HepG2 (cell line): ENCODE measurements around the gene UGP2. TPM values are rescaled to one million over a fixed set of nuclear protein-coding genes. Genes with fewer than 3 reads are reported as not detected.

Experiments
- KAT8 ChIP-seq: IDR thresholded peaks from 2 replicates; pipeline ENCODE4 v1.6.1; 2016; ENCODE audit warnings: missing genetic modification reagents, missing compliant biosample characterization
- MYNN ChIP-seq: sonication (generic); formaldehyde crosslinking; IDR thresholded peaks from 2 replicates; pipeline ENCODE4 v1.4.0; 2020; ENCODE audit warnings: mild to moderate bottlenecking, low read depth, missing genetic modification reagents
- NFRKB ChIP-seq: fragments of 450-650 bp; IDR thresholded peaks from 2 replicates; pipeline ENCODE4 v1.6.1; 2017
- ONECUT2 ChIP-seq: sonication (generic); formaldehyde crosslinking; IDR thresholded peaks from 2 replicates; pipeline ENCODE4 v1.4.0; 2020; ENCODE audit warnings: missing genetic modification reagents
- PHF21A ChIP-seq: sonication (generic); formaldehyde crosslinking; IDR thresholded peaks from 2 replicates; pipeline ENCODE4 v1.5.0; 2020; ENCODE audit warnings: mild to moderate bottlenecking, missing genetic modification reagents
- SRSF1 ChIP-seq: fragments of 200-400 bp; formaldehyde crosslinking; optimal IDR thresholded peaks from 2 replicates; pipeline ENCODE3; 2017; ENCODE audit warnings: mild to moderate bottlenecking, low read depth, low read length, moderate library complexity
- TEAD2 ChIP-seq: sonication (generic); formaldehyde crosslinking; IDR thresholded peaks from 2 replicates; pipeline ENCODE4 v1.9.0; 2021; ENCODE audit warnings: missing genetic modification reagents
- ZNF282 ChIP-seq: fragments of 450-650 bp; IDR thresholded peaks from 2 replicates; pipeline ENCODE4 v1.6.1; 2018; ENCODE audit not compliant: partially characterized antibody
- ZNF343 ChIP-seq: sonication (generic); formaldehyde crosslinking; IDR thresholded peaks from 2 replicates; pipeline ENCODE4 v1.4.0; 2020; ENCODE audit warnings: mild to moderate bottlenecking, missing genetic modification reagents
- ZNF878 ChIP-seq: sonication (generic); formaldehyde crosslinking; IDR thresholded peaks from 2 replicates; pipeline ENCODE4 v1.8.1; 2023; ENCODE audit warnings: mild to moderate bottlenecking, missing genetic modification reagents, moderate library complexity
- ZNF879 ChIP-seq: sonication (generic); formaldehyde crosslinking; IDR thresholded peaks from 2 replicates; pipeline ENCODE4 v1.8.1; 2023; ENCODE audit warnings: missing genetic modification reagents
- polyA plus RNA-seq, 8 experiments: library from polyadenylated mRNA; depleted of rRNA in 3 of 8; stranded (reverse) in 7 of 8; unstranded in 1 of 8; fragments of >200 nt; fragmentation: Illumina TruSeq in 4 of 8; extraction: Trizol in 4 of 8; gene quantifications; 2 replicates each; pipeline versions ENCODE4 v1.2.1 to v1.2.3, GENCODE V29; 2011 to 2016; ENCODE audit warnings: low read depth in 4 of 8, missing spikeins in 1 of 8, mixed read lengths in 1 of 8; ENCODE audit not compliant: insufficient read depth in 1 of 8
- total RNA-seq, 5 experiments: library from RNA; depleted of rRNA; stranded (reverse); fragments of >200 nt; fragmentation: Illumina TruSeq; extraction: Trizol; gene quantifications; 2 replicates each; pipeline ENCODE4 v1.2.3, GENCODE V29; 2016; ENCODE audit warnings: low read depth in 1 of 5
- TF ChIP-seq, protein P1 (sequence below): sonication (generic); formaldehyde crosslinking; IDR thresholded peaks from 2 replicates; pipeline ENCODE4 v1.9.0; 2021; ENCODE audit warnings: mild to moderate bottlenecking, missing genetic modification reagents
- TF ChIP-seq, protein P2 (sequence below): sonication (generic); formaldehyde crosslinking; IDR thresholded peaks from 2 replicates; pipeline ENCODE4 v1.4.0; 2020; ENCODE audit warnings: mild to moderate bottlenecking, low read depth, missing genetic modification reagents
- TF ChIP-seq, protein P3 (sequence below): sonication (generic); formaldehyde crosslinking; IDR thresholded peaks from 2 replicates; pipeline ENCODE4 v1.4.0; 2020; ENCODE audit warnings: missing genetic modification reagents
- TF ChIP-seq, protein P4 (sequence below): sonication (generic); formaldehyde crosslinking; IDR thresholded peaks from 2 replicates; pipeline ENCODE4 v1.5.0; 2020; ENCODE audit warnings: mild to moderate bottlenecking, missing genetic modification reagents
- TF ChIP-seq, protein P5 (sequence below): sonication (generic); formaldehyde crosslinking; IDR thresholded peaks from 2 replicates; pipeline ENCODE4 v1.8.1; 2023; ENCODE audit warnings: mild to moderate bottlenecking, moderate library complexity, missing genetic modification reagents

UGP2 gene
- total and polyA plus RNA-seq, 2 of the 13 experiments (the other 11 are each of a cell fraction or from before 2014, with no cell fraction given), result 96.0 to 134 TPM

DNA sequence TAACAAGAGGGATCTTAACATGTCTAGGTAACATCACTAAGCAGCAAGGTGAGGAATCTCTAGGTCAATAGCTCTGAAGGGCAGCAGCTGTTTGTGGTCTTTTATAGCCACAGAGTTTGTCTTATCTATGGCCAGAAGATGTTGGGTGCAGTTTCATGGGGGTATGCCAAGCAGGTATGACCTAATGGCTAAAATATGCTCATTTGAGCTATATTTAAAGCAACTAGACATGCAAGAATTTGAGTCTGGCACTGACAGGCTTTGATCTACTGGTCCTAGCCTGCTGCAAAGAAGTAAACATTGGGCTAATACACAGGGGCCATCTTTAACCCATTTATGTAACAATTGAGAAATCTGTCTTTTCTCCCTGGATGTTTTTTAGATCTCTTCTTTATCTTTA, 13.9 kb upstream of the UGP2 start (continued):
- TF ChIP-seq, protein P1, sequence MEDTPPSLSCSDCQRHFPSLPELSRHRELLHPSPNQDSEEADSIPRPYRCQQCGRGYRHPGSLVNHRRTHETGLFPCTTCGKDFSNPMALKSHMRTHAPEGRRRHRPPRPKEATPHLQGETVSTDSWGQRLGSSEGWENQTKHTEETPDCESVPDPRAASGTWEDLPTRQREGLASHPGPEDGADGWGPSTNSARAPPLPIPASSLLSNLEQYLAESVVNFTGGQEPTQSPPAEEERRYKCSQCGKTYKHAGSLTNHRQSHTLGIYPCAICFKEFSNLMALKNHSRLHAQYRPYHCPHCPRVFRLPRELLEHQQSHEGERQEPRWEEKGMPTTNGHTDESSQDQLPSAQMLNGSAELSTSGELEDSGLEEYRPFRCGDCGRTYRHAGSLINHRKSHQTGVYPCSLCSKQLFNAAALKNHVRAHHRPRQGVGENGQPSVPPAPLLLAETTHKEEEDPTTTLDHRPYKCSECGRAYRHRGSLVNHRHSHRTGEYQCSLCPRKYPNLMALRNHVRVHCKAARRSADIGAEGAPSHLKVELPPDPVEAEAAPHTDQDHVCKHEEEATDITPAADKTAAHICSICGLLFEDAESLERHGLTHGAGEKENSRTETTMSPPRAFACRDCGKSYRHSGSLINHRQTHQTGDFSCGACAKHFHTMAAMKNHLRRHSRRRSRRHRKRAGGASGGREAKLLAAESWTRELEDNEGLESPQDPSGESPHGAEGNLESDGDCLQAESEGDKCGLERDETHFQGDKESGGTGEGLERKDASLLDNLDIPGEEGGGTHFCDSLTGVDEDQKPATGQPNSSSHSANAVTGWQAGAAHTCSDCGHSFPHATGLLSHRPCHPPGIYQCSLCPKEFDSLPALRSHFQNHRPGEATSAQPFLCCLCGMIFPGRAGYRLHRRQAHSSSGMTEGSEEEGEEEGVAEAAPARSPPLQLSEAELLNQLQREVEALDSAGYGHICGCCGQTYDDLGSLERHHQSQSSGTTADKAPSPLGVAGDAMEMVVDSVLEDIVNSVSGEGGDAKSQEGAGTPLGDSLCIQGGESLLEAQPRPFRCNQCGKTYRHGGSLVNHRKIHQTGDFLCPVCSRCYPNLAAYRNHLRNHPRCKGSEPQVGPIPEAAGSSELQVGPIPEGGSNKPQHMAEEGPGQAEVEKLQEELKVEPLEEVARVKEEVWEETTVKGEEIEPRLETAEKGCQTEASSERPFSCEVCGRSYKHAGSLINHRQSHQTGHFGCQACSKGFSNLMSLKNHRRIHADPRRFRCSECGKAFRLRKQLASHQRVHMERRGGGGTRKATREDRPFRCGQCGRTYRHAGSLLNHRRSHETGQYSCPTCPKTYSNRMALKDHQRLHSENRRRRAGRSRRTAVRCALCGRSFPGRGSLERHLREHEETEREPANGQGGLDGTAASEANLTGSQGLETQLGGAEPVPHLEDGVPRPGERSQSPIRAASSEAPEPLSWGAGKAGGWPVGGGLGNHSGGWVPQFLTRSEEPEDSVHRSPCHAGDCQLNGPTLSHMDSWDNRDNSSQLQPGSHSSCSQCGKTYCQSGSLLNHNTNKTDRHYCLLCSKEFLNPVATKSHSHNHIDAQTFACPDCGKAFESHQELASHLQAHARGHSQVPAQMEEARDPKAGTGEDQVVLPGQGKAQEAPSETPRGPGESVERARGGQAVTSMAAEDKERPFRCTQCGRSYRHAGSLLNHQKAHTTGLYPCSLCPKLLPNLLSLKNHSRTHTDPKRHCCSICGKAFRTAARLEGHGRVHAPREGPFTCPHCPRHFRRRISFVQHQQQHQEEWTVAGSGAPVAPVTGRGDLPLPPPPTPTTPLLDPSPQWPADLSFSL, result no peak
- no peak for TF ChIP-seq ZNF879 (CRISPR knock-in tag)
- TF ChIP-seq PHF21A (CRISPR knock-in tag), result peak; percentile 76; the same call in 1 of the 2 replicates
- TF ChIP-seq ZNF343 (CRISPR knock-in tag), result no peak
- TF ChIP-seq, protein P2, sequence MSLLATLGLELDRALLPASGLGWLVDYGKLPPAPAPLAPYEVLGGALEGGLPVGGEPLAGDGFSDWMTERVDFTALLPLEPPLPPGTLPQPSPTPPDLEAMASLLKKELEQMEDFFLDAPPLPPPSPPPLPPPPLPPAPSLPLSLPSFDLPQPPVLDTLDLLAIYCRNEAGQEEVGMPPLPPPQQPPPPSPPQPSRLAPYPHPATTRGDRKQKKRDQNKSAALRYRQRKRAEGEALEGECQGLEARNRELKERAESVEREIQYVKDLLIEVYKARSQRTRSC, result no peak
- TF ChIP-seq NFRKB, result no peak
- TF ChIP-seq, protein P3, sequence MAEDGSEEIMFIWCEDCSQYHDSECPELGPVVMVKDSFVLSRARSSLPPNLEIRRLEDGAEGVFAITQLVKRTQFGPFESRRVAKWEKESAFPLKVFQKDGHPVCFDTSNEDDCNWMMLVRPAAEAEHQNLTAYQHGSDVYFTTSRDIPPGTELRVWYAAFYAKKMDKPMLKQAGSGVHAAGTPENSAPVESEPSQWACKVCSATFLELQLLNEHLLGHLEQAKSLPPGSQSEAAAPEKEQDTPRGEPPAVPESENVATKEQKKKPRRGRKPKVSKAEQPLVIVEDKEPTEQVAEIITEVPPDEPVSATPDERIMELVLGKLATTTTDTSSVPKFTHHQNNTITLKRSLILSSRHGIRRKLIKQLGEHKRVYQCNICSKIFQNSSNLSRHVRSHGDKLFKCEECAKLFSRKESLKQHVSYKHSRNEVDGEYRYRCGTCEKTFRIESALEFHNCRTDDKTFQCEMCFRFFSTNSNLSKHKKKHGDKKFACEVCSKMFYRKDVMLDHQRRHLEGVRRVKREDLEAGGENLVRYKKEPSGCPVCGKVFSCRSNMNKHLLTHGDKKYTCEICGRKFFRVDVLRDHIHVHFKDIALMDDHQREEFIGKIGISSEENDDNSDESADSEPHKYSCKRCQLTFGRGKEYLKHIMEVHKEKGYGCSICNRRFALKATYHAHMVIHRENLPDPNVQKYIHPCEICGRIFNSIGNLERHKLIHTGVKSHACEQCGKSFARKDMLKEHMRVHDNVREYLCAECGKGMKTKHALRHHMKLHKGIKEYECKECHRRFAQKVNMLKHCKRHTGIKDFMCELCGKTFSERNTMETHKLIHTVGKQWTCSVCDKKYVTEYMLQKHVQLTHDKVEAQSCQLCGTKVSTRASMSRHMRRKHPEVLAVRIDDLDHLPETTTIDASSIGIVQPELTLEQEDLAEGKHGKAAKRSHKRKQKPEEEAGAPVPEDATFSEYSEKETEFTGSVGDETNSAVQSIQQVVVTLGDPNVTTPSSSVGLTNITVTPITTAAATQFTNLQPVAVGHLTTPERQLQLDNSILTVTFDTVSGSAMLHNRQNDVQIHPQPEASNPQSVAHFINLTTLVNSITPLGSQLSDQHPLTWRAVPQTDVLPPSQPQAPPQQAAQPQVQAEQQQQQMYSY (CRISPR knock-in tag), result no peak
- TF ChIP-seq TEAD2, result no peak
- no peak for TF ChIP-seq MYNN (CRISPR knock-in tag)
- TF ChIP-seq, protein P4, sequence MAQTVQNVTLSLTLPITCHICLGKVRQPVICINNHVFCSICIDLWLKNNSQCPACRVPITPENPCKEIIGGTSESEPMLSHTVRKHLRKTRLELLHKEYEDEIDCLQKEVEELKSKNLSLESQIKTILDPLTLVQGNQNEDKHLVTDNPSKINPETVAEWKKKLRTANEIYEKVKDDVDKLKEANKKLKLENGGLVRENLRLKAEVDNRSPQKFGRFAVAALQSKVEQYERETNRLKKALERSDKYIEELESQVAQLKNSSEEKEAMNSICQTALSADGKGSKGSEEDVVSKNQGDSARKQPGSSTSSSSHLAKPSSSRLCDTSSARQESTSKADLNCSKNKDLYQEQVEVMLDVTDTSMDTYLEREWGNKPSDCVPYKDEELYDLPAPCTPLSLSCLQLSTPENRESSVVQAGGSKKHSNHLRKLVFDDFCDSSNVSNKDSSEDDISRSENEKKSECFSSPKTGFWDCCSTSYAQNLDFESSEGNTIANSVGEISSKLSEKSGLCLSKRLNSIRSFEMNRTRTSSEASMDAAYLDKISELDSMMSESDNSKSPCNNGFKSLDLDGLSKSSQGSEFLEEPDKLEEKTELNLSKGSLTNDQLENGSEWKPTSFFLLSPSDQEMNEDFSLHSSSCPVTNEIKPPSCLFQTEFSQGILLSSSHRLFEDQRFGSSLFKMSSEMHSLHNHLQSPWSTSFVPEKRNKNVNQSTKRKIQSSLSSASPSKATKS, result 0 out of 2 replicates have a peak, but pooled peaks have one; percentile 38
- TF ChIP-seq, protein P5, sequence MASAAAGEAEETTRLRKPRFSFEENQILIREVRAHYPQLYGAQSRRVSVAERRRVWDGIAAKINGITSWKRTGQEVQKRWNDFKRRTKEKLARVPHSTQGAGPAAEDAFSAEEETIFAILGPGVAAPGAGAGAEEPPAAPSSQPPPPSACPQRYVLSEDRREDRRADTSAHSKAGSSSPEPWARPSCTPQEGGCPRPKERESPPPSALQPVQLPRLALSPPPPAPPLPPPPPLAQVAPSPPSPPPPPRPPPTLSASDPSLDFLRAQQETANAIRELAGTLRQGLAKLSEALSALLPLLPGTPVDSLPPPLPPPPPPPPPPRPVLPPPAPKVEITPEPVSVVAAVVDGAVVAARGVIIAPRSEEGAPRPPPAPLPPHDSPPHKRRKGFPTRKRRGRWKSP (CRISPR knock-in tag), result no peak
- TF ChIP-seq ZNF878 (CRISPR knock-in tag), result peak; percentile 61; the same call in 1 of the 2 replicates
- TF ChIP-seq SRSF1, result no peak
- no peak for TF ChIP-seq ONECUT2 (CRISPR knock-in tag)
- no peak for TF ChIP-seq ZNF282
- TF ChIP-seq KAT8, result no peak
